B cell (primary cell): ENCODE measurements around the gene C1QTNF6. TPM values are rescaled to one million over a fixed set of nuclear protein-coding genes. Genes with fewer than 3 reads are reported as not detected.

Experiments
- ATAC-seq: fragments of 200-7000 bp; cut with Tn5 transposase; one replicate; pipeline ENCODE4 v1.10.0; 2021; ENCODE audit warnings: low read depth, mild to moderate bottlenecking, moderate number of reproducible peaks, moderate library complexity
- CTCF ChIA-PET: fragments of 350-600 bp; sonication (Branson Sonifier 250); formaldehyde crosslinking; loops from one replicate; lab custom pipeline; 2021; ENCODE audit warnings: antibody characterized with exemption, inconsistent platforms; lab: Charles Lee
- POLR2A ChIA-PET: fragments of 350-600 bp; sonication (Branson Sonifier 250); formaldehyde crosslinking; loops from one replicate; lab custom pipeline; 2021; ENCODE audit warnings: antibody characterized with exemption; lab: Charles Lee
- DNase-seq: peaks from one replicate; pipeline ENCODE4 v3.0.0; 2013
- H2AFZ ChIP-seq: 2 replicates; pipeline ENCODE4 v1.6.1; 2012; ENCODE audit warnings: mild to moderate bottlenecking, low read depth, low read length; ENCODE audit not compliant: insufficient read depth, poor library complexity, severe bottlenecking
- H3K27ac ChIP-seq, 2 donors: 1 replicate in 1 of 2; 2 replicates in 1 of 2; pipeline ENCODE4 v1.5.1; 2012 to 2013; ENCODE audit warnings: low read length in 2 of 2, mild to moderate bottlenecking in 2 of 2, moderate library complexity in 1 of 2
- H3K27me3 ChIP-seq, 4 experiments: fragments of 200-600 bp in 1 of 4; sonication (generic) in 1 of 4; replicated peaks in 1 of 4; 1 replicate in 2 of 4; 2 replicates in 2 of 4; pipeline versions ENCODE4 v1.6.1 to v1.7.0; 2013 to 2016; ENCODE audit warnings: low read length in 3 of 4, mild to moderate bottlenecking in 2 of 4, mixed read lengths in 1 of 4, moderate library complexity in 1 of 4; ENCODE audit not compliant: insufficient read depth in 4 of 4, control insufficient read depth in 3 of 4; ENCODE audit errors: control extremely low read depth in 1 of 4
- H3K36me3 ChIP-seq, 2 experiments: replicated peaks in 1 of 2; 1 replicate in 1 of 2; 2 replicates in 1 of 2; pipeline versions ENCODE4 v1.6.1 to v1.7.1; 2013; ENCODE audit warnings: low read length in 1 of 2; ENCODE audit not compliant: insufficient read depth in 2 of 2, control insufficient read depth in 1 of 2; ENCODE audit errors: control extremely low read depth in 1 of 2, extremely low read depth in 1 of 2
- H3K4me1 ChIP-seq, 2 donors: fragments of 200-600 bp in 1 of 2; sonication (generic) in 1 of 2; 1 replicate in 1 of 2; 2 replicates in 1 of 2; pipeline versions ENCODE4 v1.5.1 to v1.6.1; 2013 to 2017; ENCODE audit warnings: low read length in 2 of 2; ENCODE audit not compliant: control insufficient read depth in 2 of 2, insufficient read depth in 2 of 2
- H3K4me2 ChIP-seq: replicated peaks from 2 replicates; pipeline ENCODE3; 2012; ENCODE audit warnings: mild to moderate bottlenecking, low read depth, low read length; ENCODE audit not compliant: poor library complexity, severe bottlenecking
- H3K4me3 ChIP-seq, 5 experiments: fragments of 200-600 bp in 1 of 5; sonication (generic) in 1 of 5; 1 replicate in 3 of 5; 2 replicates in 2 of 5; pipeline versions ENCODE4 v1.5.1 to v1.7.0; 2011 to 2016; ENCODE audit warnings: low read length in 4 of 5, mild to moderate bottlenecking in 4 of 5, low read depth in 2 of 5, control low read depth in 1 of 5, moderate library complexity in 1 of 5; ENCODE audit not compliant: insufficient read depth in 1 of 5; ENCODE audit errors: control extremely low read depth in 1 of 5, extremely low read depth in 1 of 5
- H3K79me2 ChIP-seq: fragments of 200-600 bp; sonication (generic); one replicate; pipeline ENCODE4 v1.6.0; 2016; ENCODE audit warnings: low read length; ENCODE audit not compliant: control insufficient read depth, insufficient read depth
- H3K9ac ChIP-seq: fragments of 200-600 bp; sonication (generic); 2 replicates; pipeline ENCODE4 v1.6.1; 2017; ENCODE audit warnings: mild to moderate bottlenecking, low read length, moderate library complexity
- H3K9me3 ChIP-seq, 3 donors: one replicate each; pipeline versions ENCODE4 v1.6.1 to v1.7.1; 2013; ENCODE audit warnings: low read length in 2 of 3; ENCODE audit not compliant: control insufficient read depth in 2 of 3, insufficient read depth in 1 of 3; ENCODE audit errors: control extremely low read depth in 1 of 3
- H4K20me1 ChIP-seq: 2 replicates; pipeline ENCODE4 v1.6.0; 2012; ENCODE audit warnings: mild to moderate bottlenecking, low read length; ENCODE audit not compliant: insufficient read depth, control insufficient read depth, poor library complexity, severe bottlenecking
- H3K27ac Mint-ChIP-seq: one replicate; pipeline ENCODE4 v1.8.0; 2021; ENCODE audit warnings: mixed read lengths
- H3K27me3 Mint-ChIP-seq: one replicate; pipeline ENCODE4 v1.8.0; 2021; ENCODE audit warnings: mixed read lengths
- H3K4me1 Mint-ChIP-seq: one replicate; pipeline ENCODE4 v1.8.0; 2021; ENCODE audit warnings: mixed read lengths
- H3K4me3 Mint-ChIP-seq: one replicate; pipeline ENCODE4 v1.8.0; 2021; ENCODE audit warnings: mixed read lengths
- H3K9me3 Mint-ChIP-seq: one replicate; pipeline ENCODE4 v1.8.0; 2022; ENCODE audit warnings: mixed read lengths; ENCODE audit not compliant: insufficient read depth
- CTCF ChIP-seq: fragments of 200-600 bp; IDR thresholded peaks from one replicate; pipeline ENCODE4 v1.8.0; 2022; ENCODE audit warnings: antibody characterized with exemption, mild to moderate bottlenecking
- EZH2 ChIP-seq: IDR thresholded peaks from 2 replicates; pipeline ENCODE4 v1.6.1; 2012; ENCODE audit warnings: borderline replicate concordance, low read depth, mild to moderate bottlenecking, moderate library complexity, low read length; ENCODE audit not compliant: insufficient read depth, poor library complexity, severe bottlenecking
- WGBS: methylation state at CpG from one replicate; pipeline ENCODE4 v1.1.5; 2013; ENCODE audit warnings: missing lambda C conversion rate; ENCODE audit not compliant: insufficient coverage; 5-methylcytosine and 5-hydroxymethylcytosine counted together
- intact Hi-C: fragments of 100-400 bp; cut with micrococcal nuclease; formaldehyde crosslinking; loops from one replicate; pipeline ENCODE4 v1.10.0; 2022
- polyA plus RNA-seq: library from polyadenylated mRNA; depleted of rRNA; stranded (reverse); fragments of >200 nt; gene quantifications from 2 replicates; pipeline ENCODE4 v1.2.3, GENCODE V29; 2012
- total RNA-seq, 2 donors: library from RNA; stranded (reverse); fragments of 120-200 nt in 1 of 2; gene quantifications; 1 replicate in 1 of 2; 2 replicates in 1 of 2; pipeline versions ENCODE4 v1.2.3 to v1.2.4, GENCODE V29; 2013 to 2022

Gene C1QTNF6
- total and polyA plus RNA-seq, 2 donors (not counting 1 experiment from before 2014, with no cell fraction given): 18.5 to 33.9 TPM

- Histone ChIP-seq H3K79me2 (peaks cover 38% of the 10 kb centered on the region), H4K20me1 (no peaks in the 10 kb centered on the region), H3K36me3 (peaks cover 0 to 52% of the 10 kb centered on the region in 2 experiments), H3K9ac (peak overlapping the region; percentile 24), H3K27ac (peak overlapping the region; percentile 87 to 93), H2AFZ (no peak overlapping the region), H3K4me2 (peak overlapping the region; percentile 65), H3K4me3 (peak overlapping the region in 2 of 5 experiments; percentile 5 to 8), H3K4me1 (peaks cover 91 to 96% of the 10 kb centered on the region in 2 donors), H3K9me3 (peaks cover 0 to 15% (median 0%) of the 10 kb centered on the region in 3 donors), H3K27me3 (no peaks in the 10 kb centered on the region)
- peak; percentile 79 for DNase-seq
- H3K4me3 Mint-ChIP-seq: peak overlapping the region; percentile 71
- H3K9me3 Mint-ChIP-seq: no peaks in the 10 kb centered on the region
- no peaks in the 10 kb centered on the region for H3K27me3 Mint-ChIP-seq
- H3K27ac Mint-ChIP-seq: peak overlapping the region; percentile 98
- ChIA-PET POLR2A (interaction anchor here (0.6 to 5.2 kb wide), 5 partner anchors 12 to 23 kb away, joined by 3 to 83 read pairs (median 3); partner anchors contain the start of gene RAC2), CTCF (interaction anchor here (0.7 to 11.7 kb wide), 5 partner anchors 17 to 234 kb away, joined by 3 to 129 read pairs (median 43); partner anchors contain the start of gene RAC2)
- intact Hi-C loops: loop anchor here (1.0 to 2.0 kb wide), 3 partner anchors 18 to 37 kb away; no protein-coding TSS in a partner anchor
- peaks cover 86% of the 10 kb centered on the region for H3K4me1 Mint-ChIP-seq
- WGBS: 33% methylated on average over 3 of the region's 3 CpGs
- ATAC-seq: peak; percentile 61
- no peak for TF ChIP-seq CTCF
- TF ChIP-seq EZH2: no peak
Measured at GRCh38 chr22:37223965-37224551, 36.0 kb upstream of the C1QTNF6 start.
